SH-SY5Y (cell line): Measurements from ENCODE around the gene EFEMP2.

Experiments used
- GATA2 ChIP-seq: IDR thresholded peaks from 2 replicates; pipeline ENCODE4 v1.6.1; 2011; ENCODE audit warnings: mild to moderate bottlenecking, low read depth, low read length
- GATA3 ChIP-seq: IDR thresholded peaks from 2 replicates; pipeline ENCODE4 v1.6.1; 2011; ENCODE audit warnings: low read depth, mild to moderate bottlenecking, low read length, moderate library complexity

DNA sequence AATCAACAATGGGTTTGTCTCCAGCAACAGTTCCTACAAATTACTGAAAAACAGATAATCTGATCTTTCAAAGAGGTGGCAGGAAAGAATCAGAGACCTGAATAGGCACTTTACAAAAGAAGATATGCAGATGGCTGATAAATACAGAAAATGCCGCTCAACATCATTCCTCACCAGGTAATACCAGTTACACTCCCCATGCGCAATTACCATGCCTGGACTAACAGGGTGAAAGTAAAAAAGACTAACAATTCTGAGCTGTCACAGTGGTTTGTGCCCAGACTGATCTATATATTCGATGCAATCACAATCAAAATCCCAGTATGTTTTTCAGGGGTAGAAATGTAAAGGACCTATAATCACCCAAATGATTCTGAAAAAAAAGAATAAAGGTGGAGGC, 28.8 kb downstream of the EFEMP2 start:
- TF ChIP-seq GATA2 (no peak), GATA3 (no peak)
